RWPE2 (cell line): ENCODE results near the gene PRRC2B.

Experiments used
- ATAC-seq: fragments of 200-7000 bp; cut with Tn5 transposase; 3 replicates; pipeline ENCODE4 v1.9.1; 2021; ENCODE audit warnings: low read depth
- DNase-seq: peaks from one replicate; pipeline ENCODE4 v3.0.0-alpha.2; 2020; ENCODE audit warnings: low spot score
- H3K27ac ChIP-seq: fragments of 450-650 bp; 2 replicates; pipeline ENCODE4 v1.5.1; 2017; ENCODE audit warnings: mild to moderate bottlenecking; ENCODE audit not compliant: poor library complexity, severe bottlenecking
- H3K27me3 ChIP-seq: fragments of 250-450 bp; sonication (Bioruptor Pico); 2 replicates; pipeline ENCODE4 v1.5.1; 2021; ENCODE audit warnings: mild to moderate bottlenecking, moderate library complexity; ENCODE audit not compliant: insufficient read depth, poor library complexity, severe bottlenecking
- H3K36me3 ChIP-seq: fragments of 250-450 bp; sonication (Bioruptor Pico); 2 replicates; pipeline ENCODE4 v1.5.1; 2020; ENCODE audit warnings: low read depth, mild to moderate bottlenecking, moderate library complexity
- H3K4me1 ChIP-seq: fragments of 250-450 bp; sonication (Bioruptor Pico); 2 replicates; pipeline ENCODE4 v1.5.1; 2021; ENCODE audit warnings: mild to moderate bottlenecking, moderate library complexity; ENCODE audit not compliant: insufficient read depth, poor library complexity, severe bottlenecking
- H3K4me3 ChIP-seq: fragments of 250-450 bp; sonication (Bioruptor Pico); 2 replicates; pipeline ENCODE4 v1.5.1; 2021; ENCODE audit warnings: mild to moderate bottlenecking, moderate library complexity; ENCODE audit not compliant: severe bottlenecking
- H3K9me3 ChIP-seq: fragments of 250-450 bp; sonication (Bioruptor Pico); 2 replicates; pipeline ENCODE4 v1.5.1; 2021; ENCODE audit warnings: mild to moderate bottlenecking, moderate library complexity; ENCODE audit not compliant: severe bottlenecking
- TF ChIP-seq, protein P1 (sequence below): fragments of 450-650 bp; IDR thresholded peaks from one replicate; pipeline ENCODE4 v1.5.1; 2017; ENCODE audit warnings: mild to moderate bottlenecking, moderate library complexity; ENCODE audit not compliant: poor library complexity, severe bottlenecking

Gene PRRC2B

GRCh38 chr9:131409458-131409992, 15.6 kb downstream of the PRRC2B start:
- H3K36me3 ChIP-seq, result peaks cover 13% of the 10 kb centered on the region
- no peak overlapping the region for H3K4me3 ChIP-seq
- ATAC-seq (no peak), DNase-seq (no peak)
- no peaks in the 10 kb centered on the region for H3K9me3 ChIP-seq
- TF ChIP-seq, protein P1, sequence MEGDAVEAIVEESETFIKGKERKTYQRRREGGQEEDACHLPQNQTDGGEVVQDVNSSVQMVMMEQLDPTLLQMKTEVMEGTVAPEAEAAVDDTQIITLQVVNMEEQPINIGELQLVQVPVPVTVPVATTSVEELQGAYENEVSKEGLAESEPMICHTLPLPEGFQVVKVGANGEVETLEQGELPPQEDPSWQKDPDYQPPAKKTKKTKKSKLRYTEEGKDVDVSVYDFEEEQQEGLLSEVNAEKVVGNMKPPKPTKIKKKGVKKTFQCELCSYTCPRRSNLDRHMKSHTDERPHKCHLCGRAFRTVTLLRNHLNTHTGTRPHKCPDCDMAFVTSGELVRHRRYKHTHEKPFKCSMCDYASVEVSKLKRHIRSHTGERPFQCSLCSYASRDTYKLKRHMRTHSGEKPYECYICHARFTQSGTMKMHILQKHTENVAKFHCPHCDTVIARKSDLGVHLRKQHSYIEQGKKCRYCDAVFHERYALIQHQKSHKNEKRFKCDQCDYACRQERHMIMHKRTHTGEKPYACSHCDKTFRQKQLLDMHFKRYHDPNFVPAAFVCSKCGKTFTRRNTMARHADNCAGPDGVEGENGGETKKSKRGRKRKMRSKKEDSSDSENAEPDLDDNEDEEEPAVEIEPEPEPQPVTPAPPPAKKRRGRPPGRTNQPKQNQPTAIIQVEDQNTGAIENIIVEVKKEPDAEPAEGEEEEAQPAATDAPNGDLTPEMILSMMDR, result no peak
- no peaks in the 10 kb centered on the region for H3K27me3 ChIP-seq
- no peak overlapping the region for H3K27ac ChIP-seq
- H3K4me1 ChIP-seq, result peaks cover 40% of the 10 kb centered on the region

- ATAC-seq (no peak), DNase-seq (no peak)
- Histone ChIP-seq H3K4me3 (no peak overlapping the region), H3K9me3 (no peaks in the 10 kb centered on the region), H3K4me1 (peaks cover 34% of the 10 kb centered on the region), H3K36me3 (peaks cover 15% of the 10 kb centered on the region; the same call in 1 of the 2 replicates), H3K27ac (no peak overlapping the region), H3K27me3 (no peaks in the 10 kb centered on the region)
- TF ChIP-seq, protein P1, result no peak
These were observed 16.2 kb downstream of the PRRC2B start for GRCh38 chr9:131410044-131410491.

DNA sequence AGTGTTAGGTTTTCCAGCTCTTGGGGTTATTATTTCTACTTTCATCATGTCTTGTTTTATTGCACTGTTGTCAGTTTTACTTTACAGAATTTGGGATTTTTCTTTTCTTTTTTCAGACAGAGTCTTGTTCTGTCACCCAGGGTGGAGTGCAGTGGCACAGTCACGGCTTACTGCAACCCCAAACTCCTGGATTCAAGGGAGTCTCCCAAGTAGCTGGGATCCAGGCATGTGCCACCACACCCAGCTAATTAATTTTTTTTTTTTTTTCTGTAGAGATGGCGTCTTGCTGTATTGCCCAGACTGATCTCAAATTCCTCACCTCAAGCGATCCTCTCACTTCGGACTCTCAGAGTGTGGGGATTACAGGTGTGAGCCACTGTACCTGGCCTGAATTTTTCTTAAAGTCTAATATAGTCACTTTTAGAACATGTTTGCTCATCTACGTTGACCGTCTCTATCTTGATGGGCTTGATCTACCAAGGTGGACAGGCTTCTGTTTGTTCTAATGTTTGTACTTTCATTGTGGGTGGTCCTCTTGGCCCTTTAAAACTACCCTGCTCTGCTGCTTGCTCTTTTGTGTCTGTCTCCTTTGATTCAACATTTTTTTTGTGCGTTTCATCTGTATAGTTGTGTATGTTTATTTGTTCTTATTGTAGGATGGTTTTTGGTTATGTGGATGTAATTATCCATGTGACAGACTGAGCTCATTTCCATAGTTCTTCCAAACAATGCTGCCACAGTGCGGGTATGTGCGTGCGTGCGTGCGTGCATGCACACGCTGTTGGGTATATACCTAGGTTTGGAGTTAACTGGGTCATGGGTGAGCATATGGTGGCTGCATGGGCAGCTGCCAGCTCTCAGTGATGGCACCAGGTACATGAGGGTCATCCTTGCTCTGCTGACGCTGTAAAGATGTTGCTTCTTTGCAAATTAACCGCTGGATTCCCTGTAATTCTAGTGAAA, 18.1 kb downstream of the PRRC2B start:
- peaks cover 24% of the 10 kb centered on the region for H3K4me1 ChIP-seq
- H3K4me3 ChIP-seq, result no peak overlapping the region
- no peaks in the 10 kb centered on the region for H3K27me3 ChIP-seq
- no peaks in the 10 kb centered on the region for H3K9me3 ChIP-seq
- TF ChIP-seq, protein P1, result no peak
- DNase-seq (no peak), ATAC-seq (no peak)
- no peak overlapping the region for H3K27ac ChIP-seq
- H3K36me3 ChIP-seq, result peaks cover 23% of the 10 kb centered on the region; the same call in 1 of the 2 replicates

DNA sequence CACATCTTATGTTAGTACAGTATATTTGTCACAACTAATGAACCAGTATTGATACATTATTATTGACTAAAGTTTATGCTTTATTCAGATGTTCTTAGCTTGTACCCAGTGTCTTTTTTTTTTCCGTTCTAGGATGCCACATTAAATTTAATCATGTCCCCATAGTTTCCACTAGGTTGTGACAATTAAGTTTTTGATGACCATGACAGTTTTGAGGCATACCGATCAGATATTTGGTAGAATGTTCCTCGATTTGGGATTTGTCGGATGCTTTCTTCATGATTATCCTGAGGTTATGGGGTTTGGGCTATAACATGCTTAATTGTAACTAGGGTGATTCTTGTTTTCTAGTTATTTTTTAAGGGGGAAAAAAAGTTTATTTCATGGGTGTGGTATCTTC, 22.6 kb downstream of the PRRC2B start:
- TF ChIP-seq, protein P1, result no peak
- Histone ChIP-seq H3K9me3 (no peaks in the 10 kb centered on the region), H3K4me3 (no peak overlapping the region), H3K27me3 (no peaks in the 10 kb centered on the region), H3K36me3 (peaks cover 25% of the 10 kb centered on the region), H3K27ac (no peak overlapping the region), H3K4me1 (peaks cover 33% of the 10 kb centered on the region)
- DNase-seq (no peak), ATAC-seq (no peak)
